Measurements from ENCODE around the gene RFX3. TPM values are rescaled to one million over a fixed set of nuclear protein-coding genes. Genes with fewer than 3 reads are reported as not detected.
A peak's percentile ranks its signal among the peaks of the same experiment; 100 is the strongest.

Gene RFX3
- total RNA-seq, 1 donor from 2014 or later, result 12.1 TPM

- no peak overlapping the region for H3K4me3 Mint-ChIP-seq (ENCODE audit: unreplicated experiment)
Observed at GRCh38 chr9:3507395-3508077, 18.3 kb downstream of the RFX3 start.

GRCh38 chr9:3506164-3506563 is 19.6 kb downstream of the RFX3 start:
- H3K27ac ChIP-seq (ENCODE audit: low read depth, low read length), result no peak overlapping the region
- Mint-ChIP-seq H3K9me3 (ENCODE audit: unreplicated experiment) (no peaks in the 10 kb centered on the region), H3K27me3 (ENCODE audit: low read depth, unreplicated experiment) (no peaks in the 10 kb centered on the region), H3K4me3 (ENCODE audit: unreplicated experiment) (no peak overlapping the region), H3K27ac (ENCODE audit: unreplicated experiment) (no peak overlapping the region), H3K4me1 (ENCODE audit: low read depth, unreplicated experiment) (peaks cover 31% of the 10 kb centered on the region), H3K36me3 (ENCODE audit: low read depth, unreplicated experiment) (no peaks in the 10 kb centered on the region)
- DNase-seq (ENCODE audit: low read depth) (no peak), FAIRE-seq (no peak)
- H3K9me3 ChIP-seq (ENCODE audit: insufficient read depth, low read depth, low read length), result no peaks in the 10 kb centered on the region
- H3K9ac ChIP-seq (ENCODE audit: low read length), result no peak overlapping the region
- H4K20me1 ChIP-seq (ENCODE audit: insufficient read depth, low read length), result no peaks in the 10 kb centered on the region
- TF ChIP-seq EZH2 (IDR thresholded peaks at IDR 0.05; ENCODE audit: insufficient read depth, low read length) (no peak), CTCF (IDR thresholded peaks at IDR 0.05; ENCODE audit: insufficient read depth, low read depth, low read length) (no peak)
- no peak overlapping the region for H3K4me2 ChIP-seq (ENCODE audit: low read length)
- H3K79me2 ChIP-seq (ENCODE audit: insufficient read depth, low read length), result no peaks in the 10 kb centered on the region
- H3K4me3 ChIP-seq (ENCODE audit: insufficient read depth, low read depth, low read length), result no peak overlapping the region
- peaks cover 5% of the 10 kb centered on the region for H3K4me1 ChIP-seq (ENCODE audit: insufficient read depth, low read length)
- H2AFZ ChIP-seq (ENCODE audit: low read depth, low read length), result no peak overlapping the region
- H3K36me3 ChIP-seq (ENCODE audit: insufficient read depth, low read length), result no peaks in the 10 kb centered on the region
- no peaks in the 10 kb centered on the region for H3K27me3 ChIP-seq (ENCODE audit: insufficient read depth, low read length)

More at GRCh38 chr9:3507395-3508077, 18.3 kb downstream of the RFX3 start:
- H3K9ac ChIP-seq (ENCODE audit: low read length), result no peak overlapping the region
- H2AFZ ChIP-seq (ENCODE audit: low read depth, low read length), result no peak overlapping the region
- DNase-seq (ENCODE audit: low read depth) (no peak), FAIRE-seq (no peak)
- no peaks in the 10 kb centered on the region for H3K79me2 ChIP-seq (ENCODE audit: insufficient read depth, low read length)
- Mint-ChIP-seq H3K27me3 (ENCODE audit: low read depth, unreplicated experiment) (no peaks in the 10 kb centered on the region), H3K9me3 (ENCODE audit: unreplicated experiment) (no peaks in the 10 kb centered on the region), H3K4me1 (ENCODE audit: low read depth, unreplicated experiment) (peaks cover 35% of the 10 kb centered on the region), H3K36me3 (ENCODE audit: low read depth, unreplicated experiment) (no peaks in the 10 kb centered on the region), H3K27ac (ENCODE audit: unreplicated experiment) (peak overlapping the region; percentile 93)
- TF ChIP-seq CTCF (IDR thresholded peaks at IDR 0.05; ENCODE audit: insufficient read depth, low read depth, low read length) (no peak), EZH2 (IDR thresholded peaks at IDR 0.05; ENCODE audit: insufficient read depth, low read length) (no peak)
- H3K36me3 ChIP-seq (ENCODE audit: insufficient read depth, low read length), result no peaks in the 10 kb centered on the region
- peaks cover 5% of the 10 kb centered on the region for H3K4me1 ChIP-seq (ENCODE audit: insufficient read depth, low read length)
- no peaks in the 10 kb centered on the region for H3K9me3 ChIP-seq (ENCODE audit: insufficient read depth, low read depth, low read length)
- H4K20me1 ChIP-seq (ENCODE audit: insufficient read depth, low read length), result no peaks in the 10 kb centered on the region
- H3K27me3 ChIP-seq (ENCODE audit: insufficient read depth, low read length), result no peaks in the 10 kb centered on the region
- H3K4me2 ChIP-seq (ENCODE audit: low read length), result no peak overlapping the region
- H3K4me3 ChIP-seq (ENCODE audit: insufficient read depth, low read depth, low read length), result no peak overlapping the region
- H3K27ac ChIP-seq (ENCODE audit: low read depth, low read length), result no peak overlapping the region

Data from astrocyte (in vitro differentiated cells and primary cell).